CD4-positive, alpha-beta T cell treated with Interferon gamma for 1 hour (primary cell): Measurements from ENCODE around the gene ELMO1.
A peak's percentile ranks its signal among the peaks of the same experiment; 100 is the strongest.

Experiments used
- DNase-seq: peaks from one replicate; pipeline ENCODE4 v3.0.0-alpha.2; 2020

ELMO1 gene

GRCh38 chr7:37405128-37405527 is 43.5 kb downstream of the ELMO1 start:
- no peak for DNase-seq

GRCh38 chr7:37399876-37400421 is 48.7 kb downstream of the ELMO1 start:
- no peak for DNase-seq

GRCh38 chr7:37398403-37398802 is 50.3 kb downstream of the ELMO1 start:
- no peak for DNase-seq

- DNase-seq: no peak
Observed at GRCh38 chr7:37395618-37396259, 52.9 kb downstream of the ELMO1 start.

- DNase-seq: no peak
Observed at GRCh38 chr7:37394158-37394557, 54.5 kb downstream of the ELMO1 start.

- no peak for DNase-seq
Observed at GRCh38 chr7:37393476-37393875, 55.2 kb downstream of the ELMO1 start.

GRCh38 chr7:37392673-37393017 is 56.0 kb downstream of the ELMO1 start:
- no peak for DNase-seq

- DNase-seq: no peak
Observed at GRCh38 chr7:37391791-37392672, 56.6 kb downstream of the ELMO1 start.

- peak; percentile 13 for DNase-seq
Observed at GRCh38 chr7:37390114-37390513, 58.5 kb downstream of the ELMO1 start.

GRCh38 chr7:37388811-37389210 is 59.9 kb downstream of the ELMO1 start:
- no peak for DNase-seq

GRCh38 chr7:37385787-37386186 is 62.9 kb downstream of the ELMO1 start:
- peak; percentile 7 for DNase-seq

GRCh38 chr7:37382546-37383088 is 66.0 kb downstream of the ELMO1 start:
- no peak for DNase-seq

GRCh38 chr7:37380831-37381230 is 67.8 kb downstream of the ELMO1 start:
- DNase-seq: no peak

GRCh38 chr7:37379546-37380277 is 69.0 kb downstream of the ELMO1 start:
- DNase-seq: no peak

- DNase-seq: no peak
Observed at GRCh38 chr7:37377231-37377630, 71.4 kb downstream of the ELMO1 start.

GRCh38 chr7:37376386-37376785 is 72.3 kb downstream of the ELMO1 start:
- no peak for DNase-seq

GRCh38 chr7:37372750-37373149 is 75.9 kb downstream of the ELMO1 start:
- no peak for DNase-seq

- no peak for DNase-seq
Observed at GRCh38 chr7:37371755-37372154, 76.9 kb downstream of the ELMO1 start.

- no peak for DNase-seq
Observed at GRCh38 chr7:37369906-37370305, 78.8 kb downstream of the ELMO1 start.

GRCh38 chr7:37368540-37368939 is 80.1 kb downstream of the ELMO1 start:
- DNase-seq: no peak

GRCh38 chr7:37367010-37367409 is 81.7 kb downstream of the ELMO1 start:
- no peak for DNase-seq

- DNase-seq: no peak
Observed at GRCh38 chr7:37366445-37366844, 82.2 kb downstream of the ELMO1 start.

GRCh38 chr7:37365405-37365804 is 83.3 kb downstream of the ELMO1 start:
- no peak for DNase-seq
